ENCODE measurements around the gene TEX35. TPM values are rescaled to one million over a fixed set of nuclear protein-coding genes. Genes with fewer than 3 reads are reported as not detected.

The TEX35 gene
- total RNA-seq, 4 donors from 2014 or later = 0.60 to 1.0 (median 1.0) TPM; not detected in 1

- Histone ChIP-seq H3K4me3 (no peak overlapping the region), H3K9me3 (no peaks in the 10 kb centered on the region), H3K27me3 (no peaks in the 10 kb centered on the region), H3K27ac (no peak overlapping the region), H3K4me1 (peaks cover 4% of the 10 kb centered on the region), H3K36me3 (no peaks in the 10 kb centered on the region)
- no peak for DNase-seq (ENCODE audit: low spot score in 2 of 2)
- WGBS = 87% methylated on average over 3 of the region's 3 CpGs
- TF ChIP-seq POLR2A (IDR thresholded peaks at IDR 0.05) = no peak
- TF ChIP-seq CTCF (IDR thresholded peaks at IDR 0.05) = no peak
- TF ChIP-seq EP300 (IDR thresholded peaks at IDR 0.05) = no peak
- no peak for TF ChIP-seq POLR2AphosphoS5 (IDR thresholded peaks at IDR 0.05)
These were observed 17.6 kb downstream of the TEX35 start for GRCh38 chr1:178530502-178530901.

- Histone ChIP-seq H3K27ac (no peak overlapping the region), H3K9me3 (no peaks in the 10 kb centered on the region), H3K4me1 (peaks cover 9% of the 10 kb centered on the region), H3K36me3 (no peaks in the 10 kb centered on the region), H3K4me3 (no peak overlapping the region), H3K27me3 (no peaks in the 10 kb centered on the region)
- 50% methylated on average over 4 of the region's 10 CpGs for WGBS
- peak; percentile 49 to 63 for DNase-seq (ENCODE audit: low spot score in 2 of 2)
- TF ChIP-seq CTCF (IDR thresholded peaks at IDR 0.05) (no peak), EP300 (IDR thresholded peaks at IDR 0.05) (no peak), POLR2A (IDR thresholded peaks at IDR 0.05) (no peak), POLR2AphosphoS5 (IDR thresholded peaks at IDR 0.05) (no peak)
These were observed 19.0 kb downstream of the TEX35 start for GRCh38 chr1:178531887-178532286.

GRCh38 chr1:178532392-178532791 is 19.5 kb downstream of the TEX35 start:
- H3K9me3 ChIP-seq = no peaks in the 10 kb centered on the region
- peaks cover 14% of the 10 kb centered on the region for H3K4me1 ChIP-seq
- H3K27me3 ChIP-seq = no peaks in the 10 kb centered on the region
- DNase-seq (ENCODE audit: low spot score in 2 of 2) = peak; percentile 83 to 89
- no peak overlapping the region for H3K4me3 ChIP-seq
- no peak for TF ChIP-seq POLR2AphosphoS5 (IDR thresholded peaks at IDR 0.05)
- peak; percentile 72 to 83 for TF ChIP-seq CTCF (IDR thresholded peaks at IDR 0.05)
- WGBS = 12% methylated on average over 13 of the region's 13 CpGs
- no peak overlapping the region for H3K27ac ChIP-seq
- no peaks in the 10 kb centered on the region for H3K36me3 ChIP-seq

- 85% methylated on average over 9 of the region's 9 CpGs for WGBS
These were observed 20.4 kb downstream of the TEX35 start for GRCh38 chr1:178533121-178533946.

More at GRCh38 chr1:178533121-178533946, 20.4 kb downstream of the TEX35 start:
- peak in 1 of 2 donors; percentile 34 for DNase-seq (ENCODE audit: low spot score in 2 of 2)
- Histone ChIP-seq H3K27me3 (no peaks in the 10 kb centered on the region), H3K4me1 (peaks cover 16% of the 10 kb centered on the region), H3K36me3 (no peaks in the 10 kb centered on the region), H3K4me3 (no peak overlapping the region), H3K9me3 (no peaks in the 10 kb centered on the region), H3K27ac (no peak overlapping the region)
- TF ChIP-seq CTCF (IDR thresholded peaks at IDR 0.05) (no peak), EP300 (IDR thresholded peaks at IDR 0.05) (no peak), POLR2AphosphoS5 (IDR thresholded peaks at IDR 0.05) (no peak), POLR2A (IDR thresholded peaks at IDR 0.05) (no peak)

All from suprapubic skin (tissue), 4 donors.